SIG-M5 treated with dmso at 0.1 percent for 504 hours (cell line): Measurements from ENCODE around the gene LMNB1.
"Not testable (repeated sequence)": the region's sequence is repeated elsewhere in the genome, so short reads cannot be mapped to it uniquely, and the experiment has no call there.

Source experiments
- DNase-seq: peaks from one replicate; lab custom pipeline; 2025; ENCODE audit not compliant: unreplicated experiment; lab: John Stamatoyannopoulos, UW

Gene LMNB1

DNA sequence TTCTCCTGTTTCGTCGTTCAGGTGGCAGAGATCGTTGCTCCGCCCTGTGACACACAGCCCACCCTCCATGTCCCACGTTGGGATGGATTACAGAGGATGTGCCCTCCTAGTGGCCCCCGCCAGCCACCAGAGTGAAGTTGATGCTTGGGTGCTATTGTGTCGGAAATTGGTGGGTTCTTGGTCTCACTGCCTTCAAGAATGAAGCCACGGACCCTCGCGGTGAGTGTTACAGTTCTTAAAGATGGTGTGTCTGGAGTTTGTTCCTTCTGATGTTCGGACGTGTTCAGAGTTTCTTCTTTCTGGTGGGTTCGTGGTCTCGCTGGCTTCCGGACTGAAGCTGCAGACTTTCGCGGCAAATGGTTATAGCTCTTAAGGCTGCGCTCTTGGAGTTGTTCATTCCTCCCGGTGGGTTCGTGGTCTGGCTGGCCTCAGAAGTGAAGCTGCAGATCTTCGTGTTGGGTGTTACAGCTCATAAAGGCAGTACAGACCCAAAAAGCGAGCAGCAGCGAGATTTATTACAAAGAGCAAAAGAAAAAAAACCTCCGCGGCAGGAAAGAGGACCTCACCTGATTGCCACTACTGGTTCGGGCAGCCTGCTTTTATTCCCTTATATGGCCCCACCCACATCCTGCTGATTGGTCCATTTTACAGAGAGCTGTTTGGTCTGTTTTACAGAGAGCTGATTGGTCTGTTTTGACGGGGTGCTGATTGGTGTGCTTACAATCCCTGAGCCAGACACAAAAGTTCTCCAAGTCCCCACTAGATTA lies 76.8 kb downstream of the LMNB1 start:
- DNase-seq = not testable (repeated sequence)

- DNase-seq = no peak
Measured at GRCh38 chr5:126854526-126855110, 77.7 kb downstream of the LMNB1 start.

- DNase-seq = no peak
Measured at GRCh38 chr5:126855266-126855665, 78.3 kb downstream of the LMNB1 start.

DNA sequence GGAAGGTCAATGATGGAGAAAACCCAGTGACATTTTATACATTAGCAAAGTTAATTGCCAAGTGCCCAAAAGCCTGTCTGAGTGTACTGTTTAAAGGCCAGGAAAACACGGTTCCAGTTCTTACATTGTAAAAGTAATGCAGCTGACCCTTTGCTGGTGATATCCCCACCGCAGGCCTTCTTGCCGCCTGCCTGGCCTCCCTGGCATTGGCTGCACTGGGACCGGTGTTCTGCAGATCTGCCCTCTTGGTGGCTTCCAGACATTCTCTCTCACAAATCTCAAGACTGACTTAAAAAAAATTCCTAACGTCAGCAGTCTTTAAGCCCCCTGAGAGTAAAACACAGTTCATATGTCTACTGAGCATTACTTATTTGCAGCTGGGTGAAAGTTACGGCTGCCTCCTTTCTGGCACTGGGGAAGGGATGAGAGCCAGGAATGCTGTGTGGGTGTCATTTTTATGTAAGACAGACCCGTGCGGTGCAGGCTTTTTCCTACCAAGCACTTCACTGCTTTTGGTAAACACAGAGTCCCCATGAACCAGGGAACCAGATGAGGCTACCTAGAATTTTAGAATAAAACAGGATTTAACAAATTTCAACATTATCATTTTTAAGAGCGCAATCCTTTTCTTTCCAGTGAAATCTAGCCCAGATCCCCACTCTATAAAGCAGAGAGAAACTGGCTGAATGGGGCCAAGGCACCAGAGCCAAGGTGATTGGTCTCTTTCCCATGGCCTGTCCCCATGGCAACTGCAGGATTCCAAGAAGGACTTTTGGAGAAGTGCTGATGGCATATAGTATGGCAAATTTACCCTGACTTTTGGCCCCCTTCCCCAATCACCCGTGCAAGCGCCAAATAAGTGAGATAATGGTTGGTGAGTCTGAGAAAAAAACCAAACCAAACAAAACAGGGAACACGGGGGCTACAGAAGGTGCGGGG lies 80.8 kb downstream of the LMNB1 start:
- DNase-seq = no peak

DNA sequence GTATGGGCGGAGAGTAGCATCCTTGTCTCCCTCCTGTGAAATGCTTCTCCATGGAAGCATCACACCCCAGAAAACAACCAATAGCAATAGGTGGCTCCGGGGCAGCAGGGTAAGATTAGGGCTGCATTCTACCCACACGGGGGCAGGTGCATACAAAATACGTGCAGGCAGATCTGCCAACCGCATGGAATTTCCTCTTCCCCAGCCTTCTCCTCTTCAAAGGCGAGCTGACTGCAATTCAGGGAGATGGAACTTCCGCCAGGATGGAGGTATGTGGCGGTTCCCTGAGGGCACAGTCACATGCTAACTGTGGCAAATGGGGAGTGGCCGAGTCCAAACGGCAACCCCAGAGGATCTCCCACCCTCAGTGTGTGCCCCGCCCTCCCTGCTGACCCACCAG lies 81.5 kb downstream of the LMNB1 start:
- DNase-seq = no peak

GRCh38 chr5:126863402-126863801 lies 86.5 kb downstream of the LMNB1 start:
- no peak for DNase-seq

DNA sequence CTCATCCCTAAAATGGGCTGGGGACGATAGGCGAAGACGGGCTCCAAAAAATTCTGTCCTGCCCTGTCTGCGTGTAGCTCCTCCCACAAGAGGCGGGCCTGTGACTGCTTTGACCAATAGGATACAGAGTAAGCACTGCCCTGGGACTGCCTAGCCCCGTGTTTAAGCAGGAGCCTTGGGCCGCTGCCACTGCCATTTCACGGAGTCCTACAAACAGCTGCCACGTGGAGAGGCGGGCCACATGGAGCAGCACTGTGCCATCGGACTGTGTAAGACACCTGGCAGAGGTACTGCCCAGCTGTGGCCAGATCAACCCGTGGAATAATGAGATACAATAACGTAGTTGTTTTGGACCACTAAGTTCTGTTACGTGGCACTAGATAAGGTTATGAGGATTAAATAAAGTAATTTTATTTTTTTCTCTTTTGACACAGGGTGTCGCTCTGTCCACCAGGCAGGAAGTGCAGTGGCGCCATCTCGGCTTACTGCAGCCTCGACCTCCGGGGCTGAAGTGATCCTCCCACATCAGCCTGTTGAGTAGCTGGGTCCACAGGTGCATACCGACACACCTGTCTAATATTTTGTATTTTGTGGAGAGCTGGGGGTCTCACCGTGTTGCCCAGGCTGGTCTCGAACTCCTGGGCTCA lies 87.2 kb downstream of the LMNB1 start:
- DNase-seq = no peak

GRCh38 chr5:126865299-126865698 lies 88.4 kb downstream of the LMNB1 start:
- DNase-seq = no peak

- DNase-seq = no peak
Measured at GRCh38 chr5:126866851-126867636, 90.1 kb downstream of the LMNB1 start.

DNA sequence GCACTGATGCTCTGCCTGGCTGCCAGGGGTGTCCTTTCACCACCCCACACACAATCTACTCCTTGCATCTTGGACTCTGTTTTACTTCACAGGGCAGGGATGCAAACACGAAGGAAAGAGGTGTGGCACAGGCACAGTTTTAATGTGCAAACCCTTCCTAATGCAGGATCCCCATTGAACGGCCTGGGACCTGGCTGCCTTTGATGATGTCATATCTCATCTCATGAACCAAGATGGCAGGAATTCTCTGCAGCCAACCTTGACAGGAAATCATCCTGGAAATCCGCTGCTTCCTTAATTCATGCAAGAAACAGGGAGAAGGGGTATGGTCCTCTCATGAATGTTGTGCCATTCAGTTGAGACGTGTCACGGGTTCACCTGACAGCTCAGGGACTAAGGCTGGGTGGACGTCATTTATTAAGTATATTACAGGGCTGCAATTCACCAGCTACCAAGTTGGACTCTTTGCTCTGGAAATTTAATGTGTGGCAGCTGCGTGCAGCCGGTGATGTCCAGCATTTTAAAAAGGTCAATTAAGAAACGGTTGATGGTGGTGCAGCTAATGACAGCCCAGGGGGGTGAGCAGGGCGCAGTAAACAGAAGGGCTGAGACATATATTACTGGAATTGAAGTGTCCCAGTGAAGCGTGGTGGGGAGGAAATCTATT lies 91.5 kb downstream of the LMNB1 start:
- DNase-seq = no peak

GRCh38 chr5:126869005-126869451 lies 92.1 kb downstream of the LMNB1 start:
- no peak for DNase-seq

DNA sequence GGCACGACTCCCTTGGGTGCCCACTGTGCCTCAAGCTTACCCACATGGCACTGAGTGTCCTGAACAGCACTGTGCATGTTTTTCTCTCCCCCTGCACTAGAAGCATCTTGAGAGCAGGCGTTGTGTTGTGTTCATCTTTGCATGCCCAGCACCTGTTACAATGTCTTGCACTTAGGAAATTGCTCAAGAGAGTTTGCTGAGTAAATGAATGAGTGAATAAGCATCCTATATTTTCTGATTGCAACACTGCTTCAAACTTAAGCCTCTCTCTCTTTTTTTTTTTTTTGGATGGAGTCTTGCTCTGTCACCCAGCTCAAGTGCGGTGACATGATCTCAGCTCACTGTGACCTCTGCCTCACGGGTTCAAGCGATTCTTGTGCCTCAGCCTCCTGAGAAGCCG lies 94.5 kb downstream of the LMNB1 start:
- DNase-seq = peak; percentile 42

GRCh38 chr5:126872561-126873354 lies 95.8 kb downstream of the LMNB1 start:
- no peak for DNase-seq

- no peak for DNase-seq
Measured at GRCh38 chr5:126875303-126875785, 98.4 kb downstream of the LMNB1 start.

GRCh38 chr5:126877602-126878001 lies 100.7 kb downstream of the LMNB1 start:
- no peak for DNase-seq

GRCh38 chr5:126878085-126878484 lies 101.1 kb downstream of the LMNB1 start:
- DNase-seq = no peak

DNA sequence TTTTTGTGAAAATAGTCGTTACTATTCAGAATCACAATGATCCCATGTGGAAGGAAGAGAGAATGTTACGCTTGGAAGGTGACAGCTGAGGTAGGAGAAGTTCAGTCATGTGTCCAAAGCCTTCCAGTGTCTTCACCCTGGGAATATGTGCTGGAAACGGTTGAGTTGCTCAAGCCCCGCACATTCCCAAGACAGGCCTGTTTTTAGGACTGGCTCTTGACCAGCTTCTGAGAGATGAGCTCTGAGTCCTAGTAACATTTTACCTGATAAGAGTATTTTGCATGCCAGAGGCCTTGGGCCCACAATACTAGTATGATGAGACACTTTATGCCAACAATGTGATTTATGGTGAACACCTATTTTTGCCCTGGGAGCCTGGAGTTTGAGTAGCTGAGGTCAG lies 101.7 kb downstream of the LMNB1 start:
- DNase-seq = no peak

- no peak for DNase-seq
Measured at GRCh38 chr5:126881821-126882600, 105.1 kb downstream of the LMNB1 start.
